Omental fat pad (tissue), 4 donors: Measurements from ENCODE around the gene SMC4. TPM values are rescaled to one million over a fixed set of nuclear protein-coding genes. Genes with fewer than 3 reads are reported as not detected.

Experiments
- ATAC-seq: fragments of 150-250 bp; one replicate; pipeline ENCODE4 v1.9.1; 2016; ENCODE audit warnings: mild to moderate bottlenecking, moderate library complexity; ENCODE audit not compliant: low FRiP score
- DNase-seq: peaks from one replicate; pipeline ENCODE4 v3.0.0-alpha.2; 2019; ENCODE audit warnings: low spot score
- total RNA-seq, 4 donors: library from RNA; depleted of rRNA; stranded (reverse); fragments of >200 nt; gene quantifications; one replicate each; pipeline ENCODE4 v1.1.0, GENCODE V29; 2016
- TF ChIP-seq, protein P1 (sequence below), 3 donors: fragments of 450-650 bp; IDR thresholded peaks; one replicate each; pipeline ENCODE4 v1.5.1; 2016 to 2017; ENCODE audit warnings: antibody characterized with exemption in 3 of 3, mild to moderate bottlenecking in 3 of 3, moderate library complexity in 2 of 3

The SMC4 gene
- total RNA-seq, 4 donors from 2014 or later, result 12.7 to 33.1 (median 16.7) TPM

DNA sequence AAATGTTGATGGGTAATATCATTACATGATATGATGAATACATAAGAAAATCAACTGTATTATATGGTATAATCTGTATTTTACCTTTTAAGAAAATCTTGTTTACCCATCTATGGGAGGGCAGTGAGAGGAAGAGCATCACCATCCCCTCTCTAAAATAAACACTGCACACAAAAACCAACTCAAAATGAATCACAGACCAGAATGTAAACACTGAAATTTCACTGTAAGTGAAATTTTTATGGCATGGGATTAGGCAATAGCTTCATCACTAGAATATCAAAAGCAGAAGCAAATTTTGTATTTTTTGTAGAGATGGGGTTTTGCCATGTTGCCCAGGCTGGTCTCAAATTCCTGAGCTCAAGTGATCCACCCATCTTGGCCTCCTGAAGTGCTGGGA is 26.7 kb upstream of the SMC4 start:
- ATAC-seq, result no peak
- TF ChIP-seq, protein P1, sequence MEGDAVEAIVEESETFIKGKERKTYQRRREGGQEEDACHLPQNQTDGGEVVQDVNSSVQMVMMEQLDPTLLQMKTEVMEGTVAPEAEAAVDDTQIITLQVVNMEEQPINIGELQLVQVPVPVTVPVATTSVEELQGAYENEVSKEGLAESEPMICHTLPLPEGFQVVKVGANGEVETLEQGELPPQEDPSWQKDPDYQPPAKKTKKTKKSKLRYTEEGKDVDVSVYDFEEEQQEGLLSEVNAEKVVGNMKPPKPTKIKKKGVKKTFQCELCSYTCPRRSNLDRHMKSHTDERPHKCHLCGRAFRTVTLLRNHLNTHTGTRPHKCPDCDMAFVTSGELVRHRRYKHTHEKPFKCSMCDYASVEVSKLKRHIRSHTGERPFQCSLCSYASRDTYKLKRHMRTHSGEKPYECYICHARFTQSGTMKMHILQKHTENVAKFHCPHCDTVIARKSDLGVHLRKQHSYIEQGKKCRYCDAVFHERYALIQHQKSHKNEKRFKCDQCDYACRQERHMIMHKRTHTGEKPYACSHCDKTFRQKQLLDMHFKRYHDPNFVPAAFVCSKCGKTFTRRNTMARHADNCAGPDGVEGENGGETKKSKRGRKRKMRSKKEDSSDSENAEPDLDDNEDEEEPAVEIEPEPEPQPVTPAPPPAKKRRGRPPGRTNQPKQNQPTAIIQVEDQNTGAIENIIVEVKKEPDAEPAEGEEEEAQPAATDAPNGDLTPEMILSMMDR (IDR thresholded peaks at IDR 0.05), result no peak
- DNase-seq, result no peak

DNA sequence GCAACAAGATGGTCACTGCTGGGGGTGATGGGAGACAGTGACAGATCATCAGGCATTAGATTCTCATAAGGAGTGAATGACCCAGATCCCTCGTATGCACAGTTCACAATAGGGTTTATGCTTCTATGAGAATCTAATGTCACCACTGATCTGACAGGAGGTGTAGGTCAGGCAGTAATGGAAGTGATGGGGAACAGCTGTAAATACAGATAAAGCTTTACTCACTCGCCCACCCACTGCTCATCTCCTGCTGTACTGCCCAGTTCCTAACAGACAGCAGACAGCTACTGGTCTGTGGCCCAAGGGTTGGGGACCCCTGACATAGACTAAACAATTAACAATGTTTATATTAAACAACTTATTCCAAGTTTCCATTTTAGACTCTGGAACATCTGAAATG is 25.8 kb upstream of the SMC4 start:
- DNase-seq, result no peak
- TF ChIP-seq, protein P1 (IDR thresholded peaks at IDR 0.05), result no peak
- no peak for ATAC-seq

DNA sequence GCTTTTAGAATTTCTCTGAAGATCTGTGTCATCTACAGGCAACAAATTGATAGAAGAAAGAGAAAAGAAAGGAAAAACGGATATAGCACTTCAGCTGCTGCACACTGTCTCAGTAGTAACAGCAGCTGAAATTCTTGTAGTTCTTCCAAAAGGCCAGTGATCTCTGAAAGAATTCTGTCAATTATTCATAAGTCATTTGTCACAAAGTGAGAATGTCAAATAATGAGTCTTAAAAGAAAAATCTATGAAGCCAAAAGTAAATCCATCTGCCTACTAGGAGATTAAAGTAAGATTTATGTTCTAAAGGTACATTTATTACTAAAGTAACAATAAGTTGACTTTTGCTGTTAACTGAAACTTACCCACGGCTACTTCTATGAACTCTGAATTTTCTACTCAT is 25.0 kb upstream of the SMC4 start:
- ATAC-seq (no peak), DNase-seq (no peak)
- TF ChIP-seq, protein P1 (IDR thresholded peaks at IDR 0.05), result no peak

DNA sequence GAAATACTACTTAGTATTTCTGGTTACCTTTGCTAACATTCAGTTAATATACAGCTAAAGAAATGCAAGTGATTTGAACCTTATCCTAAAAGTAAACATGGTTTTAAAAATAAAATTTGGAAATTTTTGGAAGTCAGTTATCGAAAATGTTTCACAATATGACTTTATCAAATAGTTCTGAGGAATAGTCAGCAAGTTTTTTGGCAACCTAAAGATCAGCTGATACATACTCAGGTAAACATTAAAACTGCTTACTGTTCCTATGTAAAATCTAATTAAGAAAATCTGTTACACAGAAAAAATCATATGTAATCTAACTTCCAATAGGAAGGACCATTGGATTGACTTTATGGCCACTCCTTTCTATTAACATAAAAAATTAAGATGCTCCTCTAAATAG is 24.5 kb upstream of the SMC4 start:
- TF ChIP-seq, protein P1 (IDR thresholded peaks at IDR 0.05), result no peak
- ATAC-seq, result no peak
- DNase-seq, result no peak

DNA sequence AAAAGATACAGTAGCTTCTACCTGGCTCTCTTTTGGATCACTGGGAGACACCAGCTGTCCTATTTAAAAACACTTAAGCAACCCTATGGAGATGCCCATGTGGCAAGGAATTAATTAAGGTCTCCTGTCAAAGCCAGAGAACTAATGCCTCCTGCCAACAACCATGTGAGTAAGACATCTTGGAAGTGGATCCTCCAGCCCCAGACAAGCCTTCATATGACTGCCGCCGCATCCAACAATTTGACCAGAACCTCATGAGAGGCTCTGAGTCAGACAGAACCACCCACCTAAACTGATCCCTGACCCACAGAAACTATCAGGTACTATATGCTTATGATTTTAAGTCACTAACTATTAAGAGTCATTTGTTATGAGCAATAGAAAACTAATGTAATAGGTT is 22.8 kb upstream of the SMC4 start:
- DNase-seq, result no peak
- ATAC-seq, result peak; percentile 64
- TF ChIP-seq, protein P1 (IDR thresholded peaks at IDR 0.05), result no peak

DNA sequence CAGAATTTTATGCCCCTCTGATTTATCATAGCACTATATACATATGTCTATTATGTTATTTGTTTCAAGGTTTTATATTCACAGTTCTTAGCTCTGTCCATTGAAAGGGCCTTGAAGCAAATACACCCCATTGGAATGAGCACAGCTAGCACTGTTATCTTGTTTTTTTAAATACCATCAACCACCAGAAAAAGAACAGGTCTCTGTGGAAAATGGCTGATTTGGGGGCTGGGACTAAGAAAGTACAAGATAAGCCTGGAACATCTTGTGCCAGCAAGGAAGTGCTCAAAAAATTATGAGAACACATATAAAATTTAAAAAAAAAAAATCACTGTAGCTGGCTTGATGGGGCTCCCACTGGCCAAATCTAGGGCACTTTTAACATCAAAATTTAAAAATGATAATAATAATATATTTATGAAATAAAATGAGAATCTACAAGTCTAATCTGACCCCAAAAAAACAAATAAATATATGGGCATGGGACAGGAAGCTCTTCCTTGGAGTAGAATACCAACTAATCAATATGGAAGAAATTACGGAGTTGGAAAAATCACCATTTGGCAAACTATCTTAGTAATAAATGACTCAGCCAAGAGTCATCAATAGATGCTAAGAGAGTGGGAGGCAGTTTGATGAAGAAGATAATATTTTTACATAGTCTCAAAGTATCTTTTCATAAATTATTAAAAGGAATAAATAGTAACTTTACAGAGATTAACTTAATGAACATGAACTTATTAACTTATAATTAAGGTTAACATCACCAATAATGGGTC is 20.9 kb upstream of the SMC4 start:
- TF ChIP-seq, protein P1 (IDR thresholded peaks at IDR 0.05), result no peak
- no peak for ATAC-seq
- DNase-seq, result no peak

DNA sequence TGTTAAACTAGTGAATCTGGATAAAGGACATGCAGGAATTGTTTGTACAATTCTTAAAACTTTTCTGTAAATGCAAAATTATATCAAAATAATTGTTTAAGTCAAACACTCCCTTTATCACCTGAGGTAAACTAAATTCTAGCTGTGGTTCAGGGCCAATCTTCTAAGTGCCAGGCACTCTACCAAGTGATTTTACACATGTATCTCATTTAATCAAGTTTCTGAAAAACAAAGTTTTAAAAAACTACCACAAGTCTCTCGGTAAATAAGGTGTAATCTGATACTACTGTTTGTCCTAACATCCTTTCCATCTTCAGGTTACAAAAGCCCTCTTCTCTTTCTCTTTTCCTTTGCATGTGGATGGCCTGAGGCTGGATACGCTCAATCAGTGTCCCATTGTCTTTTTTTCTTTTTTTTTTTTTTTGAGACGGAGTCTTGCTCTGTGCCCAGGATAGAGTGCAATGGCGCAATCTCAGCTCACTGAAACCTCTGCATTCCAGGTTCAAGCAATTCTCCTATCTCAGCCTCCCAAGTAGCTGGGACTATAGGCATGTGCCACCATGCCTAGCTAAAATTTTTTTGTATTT is 19.7 kb upstream of the SMC4 start:
- DNase-seq (no peak), ATAC-seq (no peak)
- TF ChIP-seq, protein P1 (IDR thresholded peaks at IDR 0.05), result no peak
